SK-N-SH treated with all-trans-retinoic acid at 6 μM for 48 hours (cell line): ENCODE data around the gene CNP.

Source experiments
- PATZ1 ChIP-seq: fragments of 250-450 bp; sonication (Bioruptor Pico); IDR thresholded peaks from 2 replicates; pipeline ENCODE4 v1.8.0; 2020; ENCODE audit warnings: mild to moderate bottlenecking, moderate library complexity, borderline replicate concordance
- RARB ChIP-seq: fragments of 250-450 bp; sonication (Bioruptor Pico); IDR thresholded peaks from 2 replicates; pipeline ENCODE4 v1.8.0; 2021; ENCODE audit warnings: mild to moderate bottlenecking, moderate library complexity
- TCF4 ChIP-seq: fragments of 250-450 bp; sonication (Bioruptor Pico); IDR thresholded peaks from 2 replicates; pipeline ENCODE4 v1.8.0; 2021; ENCODE audit warnings: mild to moderate bottlenecking, moderate library complexity, borderline replicate concordance
- ZNF565 ChIP-seq: fragments of 450-650 bp; formaldehyde crosslinking; conservative IDR thresholded peaks from 2 replicates; pipeline ENCODE4 v1.5.0; 2020; ENCODE audit warnings: low read depth, mild to moderate bottlenecking, moderate library complexity
- ZNF70 ChIP-seq: fragments of 450-650 bp; formaldehyde crosslinking; IDR thresholded peaks from 2 replicates; pipeline ENCODE4 v1.5.0; 2020; ENCODE audit warnings: mild to moderate bottlenecking, moderate library complexity

GRCh38 chr17:42025936-42026335, 59.3 kb downstream of the CNP start:
- no peak for TF ChIP-seq RARB (CRISPR knock-in tag)
- no peak for TF ChIP-seq ZNF70 (CRISPR knock-in tag)
- no peak for TF ChIP-seq ZNF565 (CRISPR knock-in tag)
- no peak for TF ChIP-seq TCF4
- no peak for TF ChIP-seq PATZ1 (CRISPR knock-in tag)
